Chondrocyte (in vitro differentiated cells): ENCODE measurements around the gene ADSS1. TPM values are rescaled to one million over a fixed set of nuclear protein-coding genes. Genes with fewer than 3 reads are reported as not detected.

ENCODE experiments used
- DNase-seq: peaks from one replicate; pipeline ENCODE4 v3.0.0; 2021; ENCODE audit warnings: mixed read lengths, low spot score
- H3K27ac Mint-ChIP-seq: one replicate; pipeline ENCODE4 v1.8.0; 2021; ENCODE audit warnings: mild to moderate bottlenecking, moderate library complexity, mixed read lengths; ENCODE audit not compliant: unreplicated experiment
- H3K27me3 Mint-ChIP-seq: 2 replicates; pipeline ENCODE4 v1.8.0; 2021; ENCODE audit warnings: low read depth, mixed read lengths
- H3K36me3 Mint-ChIP-seq: 2 replicates; pipeline ENCODE4 v1.8.0; 2021; ENCODE audit warnings: low read depth, mixed read lengths
- H3K4me1 Mint-ChIP-seq: 2 replicates; pipeline ENCODE4 v1.8.0; 2021; ENCODE audit warnings: low read depth, mild to moderate bottlenecking, mixed read lengths
- H3K4me3 Mint-ChIP-seq: one replicate; pipeline ENCODE4 v1.8.0; 2021; ENCODE audit warnings: mild to moderate bottlenecking, moderate library complexity, mixed read lengths; ENCODE audit not compliant: unreplicated experiment
- H3K9me3 Mint-ChIP-seq: 2 replicates; pipeline ENCODE4 v1.8.0; 2021; ENCODE audit warnings: low read depth, mixed read lengths
- CTCF ChIP-seq: fragments of 200-600 bp; sonication (generic); IDR thresholded peaks from 2 replicates; pipeline ENCODE4 v1.5.0; 2021; ENCODE audit warnings: antibody characterized with exemption, mild to moderate bottlenecking, moderate library complexity
- total RNA-seq: library from RNA; stranded (reverse); gene quantifications from 3 replicates; pipeline ENCODE4 v1.2.1, GENCODE V29; 2021

The ADSS1 gene
- total RNA-seq, 1 donor from 2014 or later = 7.1 TPM

GRCh38 chr14:104758981-104759969, 35.2 kb downstream of the ADSS1 start:
- Mint-ChIP-seq H3K27me3 (no peaks in the 10 kb centered on the region), H3K4me1 (peaks cover 11% of the 10 kb centered on the region), H3K36me3 (peaks cover 26% of the 10 kb centered on the region), H3K4me3 (no peak overlapping the region), H3K27ac (no peak overlapping the region), H3K9me3 (no peaks in the 10 kb centered on the region)
- no peak for TF ChIP-seq CTCF
- DNase-seq = no peak

GRCh38 chr14:104765517-104765916, 41.5 kb downstream of the ADSS1 start:
- Mint-ChIP-seq H3K4me1 (peaks cover 11% of the 10 kb centered on the region), H3K27ac (no peak overlapping the region), H3K27me3 (no peaks in the 10 kb centered on the region), H3K4me3 (no peak overlapping the region), H3K9me3 (peaks cover 6% of the 10 kb centered on the region), H3K36me3 (peaks cover 14% of the 10 kb centered on the region)
- no peak for DNase-seq
- no peak for TF ChIP-seq CTCF

GRCh38 chr14:104766256-104766862, 42.3 kb downstream of the ADSS1 start:
- Mint-ChIP-seq H3K27me3 (no peaks in the 10 kb centered on the region), H3K27ac (no peak overlapping the region), H3K9me3 (peaks cover 10% of the 10 kb centered on the region), H3K36me3 (peaks cover 17% of the 10 kb centered on the region), H3K4me3 (no peak overlapping the region), H3K4me1 (peaks cover 11% of the 10 kb centered on the region)
- TF ChIP-seq CTCF = no peak
- DNase-seq = no peak

- Mint-ChIP-seq H3K4me1 (peaks cover 11% of the 10 kb centered on the region), H3K27ac (no peak overlapping the region), H3K36me3 (peaks cover 18% of the 10 kb centered on the region), H3K27me3 (no peaks in the 10 kb centered on the region), H3K9me3 (peaks cover 10% of the 10 kb centered on the region), H3K4me3 (no peak overlapping the region)
- DNase-seq = no peak
- TF ChIP-seq CTCF = no peak
Measured at GRCh38 chr14:104766863-104767633, 43.0 kb downstream of the ADSS1 start.

GRCh38 chr14:104767634-104767918, 43.5 kb downstream of the ADSS1 start:
- peaks cover 10% of the 10 kb centered on the region for H3K9me3 Mint-ChIP-seq
- no peak for TF ChIP-seq CTCF
- H3K4me3 Mint-ChIP-seq = no peak overlapping the region
- no peak overlapping the region for H3K27ac Mint-ChIP-seq
- peaks cover 11% of the 10 kb centered on the region for H3K4me1 Mint-ChIP-seq
- peaks cover 17% of the 10 kb centered on the region for H3K36me3 Mint-ChIP-seq
- no peaks in the 10 kb centered on the region for H3K27me3 Mint-ChIP-seq
- no peak for DNase-seq
